Kidney (tissue), 14 donors: Measurements from ENCODE around the gene MED27. TPM values are rescaled to one million over a fixed set of nuclear protein-coding genes. Genes with fewer than 3 reads are reported as not detected.

Source experiments
- DNase-seq, 5 donors: peaks; one replicate each; pipeline ENCODE4 v3.0.0-alpha.2; 2013 to 2020
- FAIRE-seq: peaks from 2 replicates; lab custom pipeline; 2012; peaks lifted over from hg19 to GRCh38; lab: Jason Lieb, UNC
- H3K27ac ChIP-seq, 2 donors: one replicate each; pipeline ENCODE4 v1.7.0; 2013; ENCODE audit warnings: low read depth in 2 of 2, low read length in 2 of 2, inconsistent platforms in 1 of 2
- H3K27me3 ChIP-seq: one replicate; pipeline ENCODE4 v1.7.1; 2013; ENCODE audit warnings: low read length, inconsistent platforms; ENCODE audit not compliant: control insufficient read depth, insufficient read depth
- H3K36me3 ChIP-seq, 3 donors: one replicate each; pipeline versions ENCODE4 v1.7.0 to v1.7.1; 2013; ENCODE audit warnings: low read length in 3 of 3, control low read depth in 1 of 3, inconsistent platforms in 1 of 3; ENCODE audit not compliant: insufficient read depth in 3 of 3, control insufficient read depth in 2 of 3
- H3K4me1 ChIP-seq, 3 donors: one replicate each; pipeline versions ENCODE4 v1.7.0 to v1.7.1; 2013; ENCODE audit warnings: low read length in 3 of 3, inconsistent platforms in 1 of 3, low read depth in 1 of 3; ENCODE audit not compliant: control insufficient read depth in 2 of 3, insufficient read depth in 2 of 3
- H3K4me3 ChIP-seq, 3 donors: one replicate each; pipeline versions ENCODE4 v1.7.0 to v1.8.1; 2013; ENCODE audit warnings: low read length in 3 of 3, control low read depth in 1 of 3, inconsistent platforms in 1 of 3
- H3K9ac ChIP-seq, 3 donors: one replicate each; pipeline versions ENCODE4 v1.7.0 to v1.7.1; 2013; ENCODE audit warnings: low read length in 3 of 3, control low read depth in 1 of 3, inconsistent platforms in 1 of 3
- H3K9me3 ChIP-seq, 3 donors: one replicate each; pipeline versions ENCODE4 v1.7.0 to v1.7.1; 2013; ENCODE audit warnings: low read length in 3 of 3, control low read depth in 1 of 3, inconsistent platforms in 1 of 3; ENCODE audit not compliant: control insufficient read depth in 2 of 3, insufficient read depth in 1 of 3
- intact Hi-C: fragments of 100-400 bp; cut with DNase I; formaldehyde crosslinking; loops from one replicate; pipeline ENCODE4 v1.11.1; 2022
- polyA plus RNA-seq: library from polyadenylated mRNA; stranded (reverse); fragments of 350-450 nt; fragmentation: Illumina TruSeq; extraction: RNeasy Lipid Tissue Mini Kit (QIAGEN cat#74804); gene quantifications from one replicate; pipeline ENCODE4 v1.2.3, GENCODE V29; 2014; ENCODE audit warnings: low read depth, low replicate concordance; ENCODE audit not compliant: insufficient read depth
- total RNA-seq: library from RNA; stranded (reverse); fragmentation: NEBNext Ultra II Directional; extraction: Animal tissue kit (Norgen Biotek cat#: 25700); gene quantifications from one replicate; pipeline ENCODE4 v1.2.1, GENCODE V29; 2021
- TF ChIP-seq, protein P1 (sequence below): IDR thresholded peaks from 3 replicates; pipeline ENCODE4 v1.5.1; 2012; ENCODE audit warnings: mild to moderate bottlenecking, moderate library complexity, borderline replicate concordance; ENCODE audit not compliant: insufficient read depth; ENCODE audit errors: extremely low read depth
- donor health status: control.
- donor health status: control.
- donor health status: control.
- donor health status: control.
- donor health status: control.
- donor health status: DM: yes; HTN: yes; CAD: no.
- donor health status: Normal renal cell carcinoma (clear cell type).

Gene MED27
- total and polyA plus RNA-seq, 2 donors from 2014 or later, result 15.9 to 23.1 TPM

DNA sequence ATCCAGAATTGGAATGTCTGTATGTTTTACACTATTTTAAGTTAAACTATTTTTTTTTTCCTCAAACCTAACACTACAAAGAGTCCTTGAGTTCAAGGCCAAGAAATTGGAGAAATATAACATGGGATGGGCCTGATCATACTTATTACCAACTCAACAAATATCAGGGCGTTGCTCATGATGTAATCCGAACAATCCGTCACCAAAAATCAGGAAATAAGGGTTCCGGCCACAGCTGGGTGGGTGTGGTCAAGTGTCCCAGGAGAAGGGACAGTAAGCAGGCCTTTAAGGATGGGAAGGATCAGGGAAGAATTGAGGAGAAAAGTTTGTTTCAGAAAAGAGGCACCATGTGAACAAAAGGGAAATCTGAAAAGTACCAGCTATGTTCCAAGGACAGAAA lies 29.8 kb downstream of the MED27 start:
- Histone ChIP-seq H3K27me3 (no peaks in the 10 kb centered on the region), H3K9ac (no peak overlapping the region), H3K4me3 (no peak overlapping the region), H3K4me1 (no peaks in the 10 kb centered on the region), H3K9me3 (no peaks in the 10 kb centered on the region), H3K27ac (no peak overlapping the region), H3K36me3 (no peaks in the 10 kb centered on the region)
- DNase-seq (no peak), FAIRE-seq (no peak)
- TF ChIP-seq, protein P1, sequence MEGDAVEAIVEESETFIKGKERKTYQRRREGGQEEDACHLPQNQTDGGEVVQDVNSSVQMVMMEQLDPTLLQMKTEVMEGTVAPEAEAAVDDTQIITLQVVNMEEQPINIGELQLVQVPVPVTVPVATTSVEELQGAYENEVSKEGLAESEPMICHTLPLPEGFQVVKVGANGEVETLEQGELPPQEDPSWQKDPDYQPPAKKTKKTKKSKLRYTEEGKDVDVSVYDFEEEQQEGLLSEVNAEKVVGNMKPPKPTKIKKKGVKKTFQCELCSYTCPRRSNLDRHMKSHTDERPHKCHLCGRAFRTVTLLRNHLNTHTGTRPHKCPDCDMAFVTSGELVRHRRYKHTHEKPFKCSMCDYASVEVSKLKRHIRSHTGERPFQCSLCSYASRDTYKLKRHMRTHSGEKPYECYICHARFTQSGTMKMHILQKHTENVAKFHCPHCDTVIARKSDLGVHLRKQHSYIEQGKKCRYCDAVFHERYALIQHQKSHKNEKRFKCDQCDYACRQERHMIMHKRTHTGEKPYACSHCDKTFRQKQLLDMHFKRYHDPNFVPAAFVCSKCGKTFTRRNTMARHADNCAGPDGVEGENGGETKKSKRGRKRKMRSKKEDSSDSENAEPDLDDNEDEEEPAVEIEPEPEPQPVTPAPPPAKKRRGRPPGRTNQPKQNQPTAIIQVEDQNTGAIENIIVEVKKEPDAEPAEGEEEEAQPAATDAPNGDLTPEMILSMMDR, result no peak
- intact Hi-C loops, result no loop called here

- peaks cover 0 to under 1% (median 0%) of the 10 kb centered on the region in 3 donors for H3K4me1 ChIP-seq
- no peak overlapping the region for H3K27ac ChIP-seq
- H3K9me3 ChIP-seq, result no peaks in the 10 kb centered on the region
- intact Hi-C loops, result no loop called here
- TF ChIP-seq, protein P1, result no peak
- H3K9ac ChIP-seq, result no peak overlapping the region
- DNase-seq (no peak), FAIRE-seq (no peak)
- no peaks in the 10 kb centered on the region for H3K36me3 ChIP-seq
- no peaks in the 10 kb centered on the region for H3K27me3 ChIP-seq
- H3K4me3 ChIP-seq, result no peak overlapping the region
Observed at GRCh38 chr9:132049323-132049882, 30.3 kb downstream of the MED27 start.

DNA sequence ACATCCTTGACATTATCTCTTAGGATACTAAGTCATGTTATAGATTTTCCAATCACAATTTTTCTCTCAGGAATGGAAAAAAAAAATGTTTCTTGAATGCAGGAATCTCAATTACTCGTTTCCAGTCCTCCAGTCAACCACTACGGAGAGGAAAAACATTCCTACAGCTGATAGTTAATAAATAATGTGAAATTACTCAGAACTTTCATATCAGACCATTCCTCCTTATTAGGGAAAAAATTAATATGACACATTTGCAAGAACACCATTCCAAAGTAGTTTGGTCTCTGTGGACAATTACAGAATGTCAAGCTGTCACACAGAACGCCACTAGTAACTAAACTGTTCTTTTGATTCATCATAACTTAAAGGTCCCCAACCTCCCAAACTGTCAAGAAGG lies 31.5 kb downstream of the MED27 start:
- Histone ChIP-seq H3K9ac (no peak overlapping the region), H3K27me3 (no peaks in the 10 kb centered on the region), H3K36me3 (no peaks in the 10 kb centered on the region), H3K4me3 (no peak overlapping the region), H3K9me3 (no peaks in the 10 kb centered on the region), H3K4me1 (peaks cover 0 to 5% (median 0%) of the 10 kb centered on the region in 3 donors), H3K27ac (no peak overlapping the region)
- no peak for FAIRE-seq
- no peak for DNase-seq
- TF ChIP-seq, protein P1, result no peak
- intact Hi-C loops, result no loop called here

GRCh38 chr9:132046456-132046855 lies 33.2 kb downstream of the MED27 start:
- no peak overlapping the region for H3K4me3 ChIP-seq
- H3K36me3 ChIP-seq, result no peaks in the 10 kb centered on the region
- TF ChIP-seq, protein P1, result no peak
- DNase-seq, result no peak
- intact Hi-C loops, result no loop called here
- H3K4me1 ChIP-seq, result peaks cover 0 to 5% (median 0%) of the 10 kb centered on the region in 3 donors
- H3K27me3 ChIP-seq, result no peaks in the 10 kb centered on the region
- no peak overlapping the region for H3K9ac ChIP-seq
- no peak for FAIRE-seq
- no peak overlapping the region for H3K27ac ChIP-seq
- H3K9me3 ChIP-seq, result no peaks in the 10 kb centered on the region
